ENCODE results near the gene TBL1X. TPM values are rescaled to one million over a fixed set of nuclear protein-coding genes. Genes with fewer than 3 reads are reported as not detected.

The TBL1X gene
- total and polyA plus RNA-seq, 2 of the 8 experiments (the other 6 are each of a cell fraction or from before 2014, with no cell fraction given): 13.3 to 25.6 TPM

DNA sequence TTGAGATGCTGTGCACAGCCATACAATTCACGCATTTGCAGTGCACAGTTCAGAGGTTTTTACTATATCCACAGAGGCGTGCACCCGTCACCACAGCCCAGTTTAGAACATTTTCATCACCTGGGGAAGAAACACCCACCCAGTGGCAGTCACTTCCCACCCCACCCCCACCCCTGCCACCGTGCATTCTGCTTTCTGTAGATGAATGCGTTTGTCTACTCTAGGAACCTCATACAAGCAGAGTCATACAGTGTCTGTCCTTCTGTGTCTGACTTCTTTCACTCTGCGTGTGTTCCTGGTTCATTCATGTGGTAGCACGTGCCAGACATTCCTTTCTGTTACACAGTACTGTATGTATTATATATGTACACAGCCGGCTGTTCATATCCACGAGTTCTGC, 122.8 kb downstream of the TBL1X start:
- Histone ChIP-seq H3K27me3 (replicated peaks in 1 of 4; ENCODE audit: control insufficient read depth in 3 of 4, extremely low read depth in 1 of 4, insufficient read depth in 3 of 4, low read length in 3 of 4) (no peaks in the 10 kb centered on the region), H2BK120ac (replicated peaks; ENCODE audit: low read depth, low read length) (no peak overlapping the region), H3K4ac (replicated peaks; ENCODE audit: insufficient read length, low read depth, low read length) (no peak overlapping the region), H3K27ac (ENCODE audit: low read depth, low read length) (no peak overlapping the region), H3K4me3 (ENCODE audit: extremely low read depth in 1 of 4, insufficient read depth in 2 of 4, low read depth in 3 of 4, low read length in 4 of 4) (no peak overlapping the region), H2AFZ (ENCODE audit: low read length) (no peak overlapping the region), H2BK12ac (ENCODE audit: low read depth, low read length) (no peak overlapping the region), H3K18ac (ENCODE audit: extremely low read depth, low read length) (no peak overlapping the region), H4K5ac (ENCODE audit: insufficient read length, low read depth, low read length) (no peak overlapping the region), H3K23me2 (ENCODE audit: low read depth, low read length) (no peaks in the 10 kb centered on the region), H3K56ac (replicated peaks; ENCODE audit: insufficient read length, low read depth, low read length) (no peak overlapping the region), H3K4me2 (ENCODE audit: insufficient read depth in 1 of 2, low read depth in 2 of 2, low read length in 2 of 2) (no peak overlapping the region), H2BK15ac (ENCODE audit: low read length) (no peak overlapping the region), H3K9ac (replicated peaks in 1 of 4; ENCODE audit: extremely low read depth in 1 of 4, low read depth in 3 of 4, low read length in 3 of 4) (no peak overlapping the region), H3K4me1 (replicated peaks in 1 of 4; ENCODE audit: control insufficient read depth in 3 of 4, insufficient read depth in 4 of 4, low read length in 3 of 4) (peaks cover 0 to 3% (median 0%) of the 10 kb centered on the region in 4 experiments; a peak in 2 of 7 replicates), H4K8ac (ENCODE audit: extremely low read depth, insufficient read depth, low read length) (no peak overlapping the region), H4K91ac (replicated peaks; ENCODE audit: insufficient read length, low read length) (no peak overlapping the region), H4K20me1 (replicated peaks in 1 of 2; ENCODE audit: control insufficient read depth in 1 of 2, insufficient read depth in 2 of 2, low read length in 2 of 2) (peaks cover 3% of the 10 kb centered on the region in 2 experiments), H3K79me1 (ENCODE audit: low read depth, low read length) (no peaks in the 10 kb centered on the region), H2BK5ac (ENCODE audit: low read depth, low read length) (no peak overlapping the region), H2AK5ac (ENCODE audit: low read depth, low read length) (no peak overlapping the region), H3K9me3 (ENCODE audit: insufficient read depth in 2 of 2, low read depth in 1 of 2, low read length in 1 of 2) (no peaks in the 10 kb centered on the region), H3K14ac (ENCODE audit: insufficient read length) (no peak overlapping the region), H3K23ac (ENCODE audit: insufficient read length) (no peak overlapping the region), H2BK20ac (ENCODE audit: low read length) (no peak overlapping the region), H3K79me2 (ENCODE audit: control insufficient read depth in 1 of 2, insufficient read depth in 2 of 2, low read length in 2 of 2) (peaks cover 0 to 10% of the 10 kb centered on the region in 2 experiments; a peak in 2 of 4 replicates), H3K36me3 (ENCODE audit: control insufficient read depth in 2 of 4, insufficient read depth in 4 of 4, low read length in 3 of 4) (no peaks in the 10 kb centered on the region)
- FAIRE-seq (no peak), DNase-seq (ENCODE audit: low read depth in 1 of 2, low spot score in 2 of 2) (no peak)
- POLR2A ChIA-PET (ENCODE audit: partially characterized antibody): no interaction called here
- CTCF ChIA-PET (ENCODE audit: partially characterized antibody): interaction anchor here (1.5 kb wide), 1 partner anchor 14 kb away, joined by 3 read pairs; no protein-coding TSS in a partner anchor
- WGBS, 2 experiments (ENCODE audit: extremely low coverage in 1 of 2, insufficient coverage in 1 of 2, insufficient read length in 1 of 2, insufficient replicate concordance in 2 of 2, low coverage in 1 of 2, low lambda C conversion rate in 2 of 2, missing lambda C conversion rate in 1 of 2): 81% methylated on average over 7 of the region's 9 CpGs; no CpG with 5 or more reads in 1 of the 2 experiments
- TF ChIP-seq RNF2 (IDR thresholded peaks at IDR 0.05; ENCODE audit: borderline replicate concordance, low read depth, low read length, missing control alignments, poor library complexity, severe bottlenecking) (no peak), SRF (IDR thresholded peaks at IDR 0.05; ENCODE audit: low read depth, low read length) (no peak), CEBPB (IDR thresholded peaks at IDR 0.05; ENCODE audit: low read depth, low read length) (no peak), KDM4A (IDR thresholded peaks at IDR 0.05; ENCODE audit: low read depth, low read length, severe bottlenecking) (no peak)

Measured in H1 (cell line).